ENCODE data around the gene MT1X. TPM values are rescaled to one million over a fixed set of nuclear protein-coding genes. Genes with fewer than 3 reads are reported as not detected.
"Not testable (repeated sequence)": the region's sequence is repeated elsewhere in the genome, so short reads cannot be mapped to it uniquely, and the experiment has no call there.

MT1X gene
- total RNA-seq, 2 experiments from 2014 or later = 17.1 to 21.2 TPM

DNA sequence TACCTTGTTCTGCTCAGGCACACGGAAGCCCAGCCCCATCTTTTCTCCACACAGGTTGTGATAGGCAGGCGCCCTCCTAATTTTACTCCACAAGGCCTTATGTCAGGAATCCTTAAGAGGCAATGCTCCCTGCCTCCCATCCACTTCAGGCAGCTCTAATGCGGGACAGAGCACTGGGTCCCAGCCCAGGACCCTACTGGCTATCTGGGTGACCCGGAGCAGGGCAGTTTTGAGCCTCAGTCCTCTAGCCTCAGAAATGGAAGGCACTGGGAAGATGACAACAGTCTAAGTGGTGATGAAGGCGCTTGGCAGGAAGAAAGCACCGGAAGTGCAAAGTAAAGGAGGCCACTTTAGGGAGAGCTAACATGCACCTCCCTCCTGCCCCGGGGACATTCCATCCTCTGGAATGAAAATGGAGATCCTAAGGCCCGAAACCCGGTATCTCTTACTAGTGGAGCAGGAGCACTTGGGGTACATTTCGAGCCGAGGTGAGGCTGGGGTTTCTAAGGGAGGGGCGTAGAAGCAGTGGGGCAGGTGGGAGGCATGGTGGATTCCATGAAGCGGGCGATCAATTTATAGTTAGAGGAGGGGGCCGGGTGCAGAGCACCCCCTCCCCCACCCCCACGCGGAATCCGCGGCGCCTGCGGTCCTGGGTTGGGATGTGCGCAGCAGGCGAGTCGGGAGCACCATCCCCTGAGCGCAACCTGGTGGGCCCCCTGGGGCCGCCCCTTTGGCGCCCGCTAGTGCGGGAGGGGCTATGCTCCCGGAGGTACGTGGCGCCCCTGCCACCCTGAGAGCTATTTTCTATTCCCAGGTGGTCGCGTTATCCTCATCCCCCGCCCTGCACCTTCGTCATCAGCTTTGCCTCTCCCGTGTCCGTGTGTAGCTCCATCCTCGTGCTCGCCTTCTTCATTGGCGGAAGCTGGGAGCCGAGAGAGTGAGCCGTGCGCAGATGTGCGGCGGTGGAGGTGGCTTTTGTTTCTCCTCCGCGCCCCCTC is 19.6 kb upstream of the MT1X start:
- no peak overlapping the region for H2AFZ ChIP-seq (ENCODE audit: low read length)
- H3K4me1 ChIP-seq (ENCODE audit: insufficient read depth, low read length, poor library complexity, severe bottlenecking) = no peaks in the 10 kb centered on the region
- no peaks in the 10 kb centered on the region for H3K36me3 ChIP-seq (ENCODE audit: insufficient read depth, low read length)
- H3K27ac ChIP-seq (ENCODE audit: low read depth, low read length, poor library complexity, severe bottlenecking) = no peak overlapping the region
- H3K4me3 ChIP-seq (ENCODE audit: low read depth, low read length, poor library complexity, severe bottlenecking) = no peak overlapping the region
- ChIA-PET CTCF (ENCODE audit: unreplicated experiment) (no interaction called here), POLR2A (interaction anchor here (0.7 kb wide), 1 partner anchor 171 kb away, joined by 3 read pairs; no protein-coding TSS in a partner anchor)
- H3K9me2 ChIP-seq (ENCODE audit: insufficient read depth, low read length) = no peaks in the 10 kb centered on the region
- H3K79me2 ChIP-seq (ENCODE audit: insufficient read depth, low read depth, low read length) = no peaks in the 10 kb centered on the region
- H4K20me1 ChIP-seq (ENCODE audit: insufficient read depth, low read length) = no peaks in the 10 kb centered on the region
- TF ChIP-seq, protein P1, sequence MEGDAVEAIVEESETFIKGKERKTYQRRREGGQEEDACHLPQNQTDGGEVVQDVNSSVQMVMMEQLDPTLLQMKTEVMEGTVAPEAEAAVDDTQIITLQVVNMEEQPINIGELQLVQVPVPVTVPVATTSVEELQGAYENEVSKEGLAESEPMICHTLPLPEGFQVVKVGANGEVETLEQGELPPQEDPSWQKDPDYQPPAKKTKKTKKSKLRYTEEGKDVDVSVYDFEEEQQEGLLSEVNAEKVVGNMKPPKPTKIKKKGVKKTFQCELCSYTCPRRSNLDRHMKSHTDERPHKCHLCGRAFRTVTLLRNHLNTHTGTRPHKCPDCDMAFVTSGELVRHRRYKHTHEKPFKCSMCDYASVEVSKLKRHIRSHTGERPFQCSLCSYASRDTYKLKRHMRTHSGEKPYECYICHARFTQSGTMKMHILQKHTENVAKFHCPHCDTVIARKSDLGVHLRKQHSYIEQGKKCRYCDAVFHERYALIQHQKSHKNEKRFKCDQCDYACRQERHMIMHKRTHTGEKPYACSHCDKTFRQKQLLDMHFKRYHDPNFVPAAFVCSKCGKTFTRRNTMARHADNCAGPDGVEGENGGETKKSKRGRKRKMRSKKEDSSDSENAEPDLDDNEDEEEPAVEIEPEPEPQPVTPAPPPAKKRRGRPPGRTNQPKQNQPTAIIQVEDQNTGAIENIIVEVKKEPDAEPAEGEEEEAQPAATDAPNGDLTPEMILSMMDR (conservative IDR thresholded peaks at IDR 0.05; ENCODE audit: low read length) = no peak
- intact Hi-C loops (cut with micrococcal nuclease; ENCODE audit: unreplicated experiment) = no loop called here
- BruUV-seq (replicated peaks) = no TSS peak
- H3K4me2 ChIP-seq (ENCODE audit: low read length) = no peak overlapping the region
- DNase-seq (ENCODE audit: low spot score) = no peak
- no peaks in the 10 kb centered on the region for H3K9me3 ChIP-seq (ENCODE audit: low read length)

DNA sequence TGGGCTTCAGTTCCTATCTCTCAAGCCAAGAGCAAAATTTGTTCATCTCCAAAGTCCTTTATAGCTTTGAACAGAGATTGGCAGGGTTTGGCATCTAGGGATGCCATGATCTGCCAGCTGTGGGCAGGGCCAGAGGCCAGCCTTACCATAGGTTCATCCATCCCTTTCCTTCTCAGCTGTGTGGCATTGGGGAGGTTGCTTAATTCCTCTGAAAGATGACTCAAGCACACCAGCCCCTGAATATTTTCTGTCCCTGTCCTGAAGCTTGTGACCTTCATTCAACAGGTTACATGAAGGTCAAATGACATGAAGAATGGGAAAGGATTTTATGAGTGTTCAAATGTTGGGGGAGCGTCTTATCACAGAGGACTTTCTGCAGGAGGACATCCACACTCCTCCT is 17.8 kb upstream of the MT1X start:
- BruUV-seq (replicated peaks) = no TSS peak
- no peak overlapping the region for H3K27ac ChIP-seq (ENCODE audit: low read depth, low read length, poor library complexity, severe bottlenecking)
- ChIA-PET POLR2A (no interaction called here), CTCF (ENCODE audit: unreplicated experiment) (no interaction called here)
- intact Hi-C loops (cut with micrococcal nuclease; ENCODE audit: unreplicated experiment) = no loop called here
- no peak overlapping the region for H3K4me3 ChIP-seq (ENCODE audit: low read depth, low read length, poor library complexity, severe bottlenecking)
- H4K20me1 ChIP-seq (ENCODE audit: insufficient read depth, low read length) = no peaks in the 10 kb centered on the region
- H3K9me3 ChIP-seq (ENCODE audit: low read length) = no peaks in the 10 kb centered on the region
- no peaks in the 10 kb centered on the region for H3K36me3 ChIP-seq (ENCODE audit: insufficient read depth, low read length)
- DNase-seq (ENCODE audit: low spot score) = no peak
- no peak for TF ChIP-seq EZH2phosphoT487 (IDR thresholded peaks at IDR 0.05; ENCODE audit: borderline replicate concordance, low read depth, low read length)
- TF ChIP-seq, protein P1 (conservative IDR thresholded peaks at IDR 0.05; ENCODE audit: low read length) = no peak
- H3K4me1 ChIP-seq (ENCODE audit: insufficient read depth, low read length, poor library complexity, severe bottlenecking) = no peaks in the 10 kb centered on the region
- H3K9me2 ChIP-seq (ENCODE audit: insufficient read depth, low read length) = no peaks in the 10 kb centered on the region
- no peak overlapping the region for H3K4me2 ChIP-seq (ENCODE audit: low read length)
- H3K79me2 ChIP-seq (ENCODE audit: insufficient read depth, low read depth, low read length) = no peaks in the 10 kb centered on the region
- H2AFZ ChIP-seq (ENCODE audit: low read length) = no peak overlapping the region

DNA sequence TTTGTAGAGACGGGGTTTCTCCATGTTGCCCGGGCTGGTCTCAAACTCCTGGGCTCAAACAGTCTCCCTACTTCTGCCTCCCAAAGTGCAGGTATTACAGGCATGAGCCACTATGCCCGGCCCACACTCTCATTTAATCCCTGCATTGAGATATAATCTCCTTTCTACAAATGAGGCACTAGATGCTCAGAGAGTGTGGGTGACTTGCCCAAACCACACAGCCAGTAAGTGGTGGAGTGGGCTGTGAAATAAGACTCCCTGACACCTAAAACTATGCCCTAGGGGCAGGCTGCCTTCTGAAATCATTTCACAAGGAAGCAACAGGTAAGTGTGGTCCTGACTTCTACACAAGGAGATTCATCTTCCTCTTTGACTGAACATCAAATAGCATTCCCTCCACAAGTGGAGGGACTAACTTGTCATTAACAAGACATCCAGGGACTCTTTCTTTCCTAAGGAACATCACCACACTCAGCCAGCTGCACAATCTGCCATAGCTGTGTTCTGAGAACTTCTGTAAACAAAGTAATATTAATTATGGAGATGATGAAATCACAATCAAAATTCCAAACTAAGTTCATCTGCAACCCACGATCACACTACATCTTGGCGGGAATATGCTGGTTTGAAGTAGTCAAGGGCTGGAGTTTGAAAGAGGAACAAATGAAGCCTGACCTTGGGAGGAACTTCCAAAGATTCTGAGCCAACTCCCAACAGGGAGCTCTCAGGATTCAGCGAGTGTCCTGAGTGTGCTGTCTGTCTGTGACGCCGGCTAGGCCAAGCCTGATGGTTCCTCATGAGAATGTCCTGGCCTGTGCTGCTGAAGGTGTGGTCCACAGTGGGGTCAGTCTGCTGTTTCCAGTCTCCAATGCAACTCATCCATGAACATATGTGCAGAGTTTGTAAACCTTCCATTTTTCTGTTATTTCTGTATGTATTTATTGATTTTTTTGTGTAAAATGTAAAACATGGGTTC is 16.7 kb upstream of the MT1X start:
- H3K79me2 ChIP-seq (ENCODE audit: insufficient read depth, low read depth, low read length); BruUV-seq (replicated peaks); intact Hi-C loops (cut with micrococcal nuclease; ENCODE audit: unreplicated experiment); H3K4me1 ChIP-seq (ENCODE audit: insufficient read depth, low read length, poor library complexity, severe bottlenecking); H3K9me3 ChIP-seq (ENCODE audit: low read length); H2AFZ ChIP-seq (ENCODE audit: low read length); H3K9me2 ChIP-seq (ENCODE audit: insufficient read depth, low read length); DNase-seq (ENCODE audit: low spot score); CTCF ChIA-PET (ENCODE audit: unreplicated experiment); H3K27ac ChIP-seq (ENCODE audit: low read depth, low read length, poor library complexity, severe bottlenecking); H4K20me1 ChIP-seq (ENCODE audit: insufficient read depth, low read length); H3K36me3 ChIP-seq (ENCODE audit: insufficient read depth, low read length); H3K4me2 ChIP-seq (ENCODE audit: low read length); POLR2A ChIA-PET; H3K4me3 ChIP-seq (ENCODE audit: low read depth, low read length, poor library complexity, severe bottlenecking): not testable (repeated sequence)

Data from OCI-LY7 (cell line).